GM23338 (cell line): ENCODE results near the gene YIPF4.

ENCODE experiments used
- CREB1 ChIP-seq: fragments of 250-450 bp; sonication (Bioruptor Pico); IDR thresholded peaks from 2 replicates; pipeline ENCODE4 v1.5.0; 2020; ENCODE audit warnings: low read depth, mild to moderate bottlenecking, moderate library complexity
- EZH2 ChIP-seq: fragments of 200-600 bp; sonication (generic); IDR thresholded peaks from one replicate; pipeline ENCODE4 v1.8.0; 2017; ENCODE audit warnings: antibody characterized with exemption, mild to moderate bottlenecking, low read depth; ENCODE audit not compliant: unreplicated experiment
- EZH2phosphoT487 ChIP-seq: fragments of 200-600 bp; sonication (generic); IDR thresholded peaks from one replicate; pipeline ENCODE4 v1.8.1; 2018; ENCODE audit warnings: antibody characterized with exemption; ENCODE audit not compliant: unreplicated experiment
- JUNB ChIP-seq: IDR thresholded peaks from one replicate; pipeline ENCODE4 v1.6.1; 2016; ENCODE audit warnings: antibody characterized with exemption; ENCODE audit not compliant: unreplicated experiment
- POLR2AphosphoS5 ChIP-seq: IDR thresholded peaks from 2 replicates; pipeline ENCODE4 v1.6.1; 2016; ENCODE audit warnings: antibody characterized with exemption, low read depth
- TF ChIP-seq, protein P1 (sequence below), 2 experiments: fragments of 200-600 bp in 1 of 2; sonication (generic) in 1 of 2; conservative IDR thresholded peaks; 2 replicates each; pipeline versions ENCODE4 v1.5.1 to v1.6.1; 2016 to 2017; ENCODE audit warnings: antibody characterized with exemption in 2 of 2, low read depth in 2 of 2, mild to moderate bottlenecking in 2 of 2, moderate library complexity in 1 of 2

- TF ChIP-seq, protein P1, sequence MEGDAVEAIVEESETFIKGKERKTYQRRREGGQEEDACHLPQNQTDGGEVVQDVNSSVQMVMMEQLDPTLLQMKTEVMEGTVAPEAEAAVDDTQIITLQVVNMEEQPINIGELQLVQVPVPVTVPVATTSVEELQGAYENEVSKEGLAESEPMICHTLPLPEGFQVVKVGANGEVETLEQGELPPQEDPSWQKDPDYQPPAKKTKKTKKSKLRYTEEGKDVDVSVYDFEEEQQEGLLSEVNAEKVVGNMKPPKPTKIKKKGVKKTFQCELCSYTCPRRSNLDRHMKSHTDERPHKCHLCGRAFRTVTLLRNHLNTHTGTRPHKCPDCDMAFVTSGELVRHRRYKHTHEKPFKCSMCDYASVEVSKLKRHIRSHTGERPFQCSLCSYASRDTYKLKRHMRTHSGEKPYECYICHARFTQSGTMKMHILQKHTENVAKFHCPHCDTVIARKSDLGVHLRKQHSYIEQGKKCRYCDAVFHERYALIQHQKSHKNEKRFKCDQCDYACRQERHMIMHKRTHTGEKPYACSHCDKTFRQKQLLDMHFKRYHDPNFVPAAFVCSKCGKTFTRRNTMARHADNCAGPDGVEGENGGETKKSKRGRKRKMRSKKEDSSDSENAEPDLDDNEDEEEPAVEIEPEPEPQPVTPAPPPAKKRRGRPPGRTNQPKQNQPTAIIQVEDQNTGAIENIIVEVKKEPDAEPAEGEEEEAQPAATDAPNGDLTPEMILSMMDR (conservative IDR thresholded peaks at IDR 0.05; ENCODE audit: low read depth in 2 of 2), result no peak
- no peak for TF ChIP-seq POLR2AphosphoS5
- TF ChIP-seq EZH2phosphoT487, result no peak
- TF ChIP-seq EZH2, result no peak
- no peak for TF ChIP-seq CREB1 (CRISPR knock-in tag)
- TF ChIP-seq JUNB, result no peak
Measured at GRCh38 chr2:32274289-32274688, 3.4 kb upstream of the YIPF4 start.
